Body of pancreas (tissue), 4 donors: ENCODE measurements around the gene PMM1. TPM values are rescaled to one million over a fixed set of nuclear protein-coding genes. Genes with fewer than 3 reads are reported as not detected.

ENCODE experiments used
- ATAC-seq: fragments of 150-250 bp; one replicate; pipeline ENCODE4 v1.9.1; 2016
- DNase-seq, 4 donors: peaks; one replicate each; pipeline ENCODE4 v3.0.0-alpha.2; 2019
- H3K27ac ChIP-seq, 4 donors: fragments of 200-600 bp; sonication (generic); 1 replicate in 3 of 4; 2 replicates in 1 of 4; pipeline versions ENCODE4 v1.5.1 to v1.6.1; 2016 to 2019; ENCODE audit warnings: mild to moderate bottlenecking in 1 of 4, mixed read lengths in 1 of 4, moderate library complexity in 1 of 4
- H3K27me3 ChIP-seq, 2 donors: fragments of 200-600 bp; sonication (generic); one replicate each; pipeline ENCODE4 v1.6.0; 2016; ENCODE audit warnings: mild to moderate bottlenecking in 1 of 2
- H3K36me3 ChIP-seq, 2 donors: fragments of 200-600 bp; sonication (generic); replicated peaks in 1 of 2; 2 replicates each; pipeline ENCODE4 v1.5.1; 2016; ENCODE audit warnings: low read depth in 2 of 2; ENCODE audit not compliant: insufficient read depth in 1 of 2
- H3K4me1 ChIP-seq: fragments of 200-600 bp; sonication (generic); one replicate; pipeline ENCODE4 v1.6.0; 2016
- H3K4me3 ChIP-seq, 2 donors: fragments of 200-600 bp; sonication (generic); 1 replicate in 1 of 2; 2 replicates in 1 of 2; pipeline ENCODE4 v1.5.1; 2016 to 2019
- H3K9me3 ChIP-seq, 3 donors: fragments of 200-600 bp; sonication (generic); 1 replicate in 2 of 3; 2 replicates in 1 of 3; pipeline ENCODE4 v1.5.1; 2016
- POLR2A ChIP-seq, 3 donors: fragments of 450-650 bp; IDR thresholded peaks; one replicate each; pipeline ENCODE4 v1.6.1; 2016; ENCODE audit warnings: antibody characterized with exemption in 3 of 3, mild to moderate bottlenecking in 2 of 3
- WGBS, 2 donors: methylation state at CpG; one replicate each; pipeline ENCODE4 v1.1.5; 2017; 5-methylcytosine and 5-hydroxymethylcytosine counted together
- intact Hi-C: fragments of 100-400 bp; cut with DNase I; formaldehyde crosslinking; loops from one replicate; pipeline ENCODE4 v1.15.1; 2023
- total RNA-seq, 2 donors: library from RNA; depleted of rRNA; stranded (reverse); fragments of >200 nt; gene quantifications; one replicate each; pipeline ENCODE4 v1.1.0, GENCODE V29; 2016
- TF ChIP-seq, protein P1 (sequence below), 7 experiments: fragments of 450-650 bp in 4 of 7; fragments of 200-600 bp in 3 of 7; sonication (generic) in 3 of 7; IDR thresholded peaks; one replicate each; pipeline ENCODE4 v1.5.1; 2016 to 2019; ENCODE audit warnings: antibody characterized with exemption in 7 of 7

Gene PMM1
- total RNA-seq, 2 donors from 2014 or later, result 49.3 to 54.1 TPM

- Histone ChIP-seq H3K4me1 (peaks cover 8% of the 10 kb centered on the region), H3K9me3 (no peaks in the 10 kb centered on the region), H3K4me3 (no peak overlapping the region), H3K27me3 (no peaks in the 10 kb centered on the region), H3K27ac (no peak overlapping the region), H3K36me3 (peaks cover 0 to 6% of the 10 kb centered on the region in 2 donors)
- TF ChIP-seq, protein P1, sequence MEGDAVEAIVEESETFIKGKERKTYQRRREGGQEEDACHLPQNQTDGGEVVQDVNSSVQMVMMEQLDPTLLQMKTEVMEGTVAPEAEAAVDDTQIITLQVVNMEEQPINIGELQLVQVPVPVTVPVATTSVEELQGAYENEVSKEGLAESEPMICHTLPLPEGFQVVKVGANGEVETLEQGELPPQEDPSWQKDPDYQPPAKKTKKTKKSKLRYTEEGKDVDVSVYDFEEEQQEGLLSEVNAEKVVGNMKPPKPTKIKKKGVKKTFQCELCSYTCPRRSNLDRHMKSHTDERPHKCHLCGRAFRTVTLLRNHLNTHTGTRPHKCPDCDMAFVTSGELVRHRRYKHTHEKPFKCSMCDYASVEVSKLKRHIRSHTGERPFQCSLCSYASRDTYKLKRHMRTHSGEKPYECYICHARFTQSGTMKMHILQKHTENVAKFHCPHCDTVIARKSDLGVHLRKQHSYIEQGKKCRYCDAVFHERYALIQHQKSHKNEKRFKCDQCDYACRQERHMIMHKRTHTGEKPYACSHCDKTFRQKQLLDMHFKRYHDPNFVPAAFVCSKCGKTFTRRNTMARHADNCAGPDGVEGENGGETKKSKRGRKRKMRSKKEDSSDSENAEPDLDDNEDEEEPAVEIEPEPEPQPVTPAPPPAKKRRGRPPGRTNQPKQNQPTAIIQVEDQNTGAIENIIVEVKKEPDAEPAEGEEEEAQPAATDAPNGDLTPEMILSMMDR (IDR thresholded peaks at IDR 0.05), result no peak
- no peak for TF ChIP-seq POLR2A (IDR thresholded peaks at IDR 0.05)
- ATAC-seq, result no peak
- no peak for DNase-seq
- WGBS, 2 donors, result 77 to 92% methylated on average over 3 of the region's 3 CpGs
- intact Hi-C loops, result no loop called here
Measured at GRCh38 chr22:41537203-41537602, 52.4 kb downstream of the PMM1 start.

- Histone ChIP-seq H3K27me3 (no peaks in the 10 kb centered on the region), H3K4me1 (no peaks in the 10 kb centered on the region), H3K9me3 (no peaks in the 10 kb centered on the region), H3K4me3 (no peak overlapping the region), H3K27ac (no peak overlapping the region), H3K36me3 (peaks cover 0 to 9% of the 10 kb centered on the region in 2 donors)
- ATAC-seq (no peak), DNase-seq (no peak)
- intact Hi-C loops, result no loop called here
- TF ChIP-seq, protein P1 (IDR thresholded peaks at IDR 0.05), result peak in 1 of 7 experiments; percentile 6
- TF ChIP-seq POLR2A (IDR thresholded peaks at IDR 0.05), result no peak
- 81 to 90% methylated on average over 5 of the region's 5 CpGs for whole genome bisulfite sequencing, 2 donors
Measured at GRCh38 chr22:41535244-41535643, 54.4 kb downstream of the PMM1 start.

DNA sequence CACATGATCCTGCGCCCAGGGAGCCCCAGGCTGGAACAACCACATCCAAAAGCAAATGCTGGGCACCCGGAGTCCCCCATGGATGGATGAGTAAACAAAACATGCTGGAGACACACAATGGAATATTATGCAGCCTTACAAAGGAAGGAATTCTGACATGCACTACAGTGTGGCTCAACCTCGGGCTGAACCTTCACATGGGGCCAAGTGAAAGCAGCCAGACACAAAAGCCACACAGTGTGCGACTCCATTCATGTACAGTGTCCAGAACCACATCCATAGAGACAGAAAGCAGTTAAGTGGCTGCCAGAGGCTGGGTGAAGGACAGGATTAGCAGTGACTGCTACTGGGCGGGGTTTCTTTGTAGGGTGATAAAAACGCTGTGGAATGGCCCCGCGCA lies 55.4 kb downstream of the PMM1 start:
- intact Hi-C loops, result no loop called here
- ATAC-seq, result no peak
- H3K9me3 ChIP-seq, result no peaks in the 10 kb centered on the region
- H3K27me3 ChIP-seq, result no peaks in the 10 kb centered on the region
- DNase-seq, result no peak
- H3K36me3 ChIP-seq, result peaks cover 0 to 11% of the 10 kb centered on the region in 2 donors
- H3K4me3 ChIP-seq, result no peak overlapping the region
- no peak for TF ChIP-seq POLR2A (IDR thresholded peaks at IDR 0.05)
- TF ChIP-seq, protein P1 (IDR thresholded peaks at IDR 0.05), result no peak
- no peak overlapping the region for H3K27ac ChIP-seq
- no peaks in the 10 kb centered on the region for H3K4me1 ChIP-seq
- WGBS, 2 donors, result 86 to 88% methylated on average over 6 to 8 of the region's 8 CpGs

DNA sequence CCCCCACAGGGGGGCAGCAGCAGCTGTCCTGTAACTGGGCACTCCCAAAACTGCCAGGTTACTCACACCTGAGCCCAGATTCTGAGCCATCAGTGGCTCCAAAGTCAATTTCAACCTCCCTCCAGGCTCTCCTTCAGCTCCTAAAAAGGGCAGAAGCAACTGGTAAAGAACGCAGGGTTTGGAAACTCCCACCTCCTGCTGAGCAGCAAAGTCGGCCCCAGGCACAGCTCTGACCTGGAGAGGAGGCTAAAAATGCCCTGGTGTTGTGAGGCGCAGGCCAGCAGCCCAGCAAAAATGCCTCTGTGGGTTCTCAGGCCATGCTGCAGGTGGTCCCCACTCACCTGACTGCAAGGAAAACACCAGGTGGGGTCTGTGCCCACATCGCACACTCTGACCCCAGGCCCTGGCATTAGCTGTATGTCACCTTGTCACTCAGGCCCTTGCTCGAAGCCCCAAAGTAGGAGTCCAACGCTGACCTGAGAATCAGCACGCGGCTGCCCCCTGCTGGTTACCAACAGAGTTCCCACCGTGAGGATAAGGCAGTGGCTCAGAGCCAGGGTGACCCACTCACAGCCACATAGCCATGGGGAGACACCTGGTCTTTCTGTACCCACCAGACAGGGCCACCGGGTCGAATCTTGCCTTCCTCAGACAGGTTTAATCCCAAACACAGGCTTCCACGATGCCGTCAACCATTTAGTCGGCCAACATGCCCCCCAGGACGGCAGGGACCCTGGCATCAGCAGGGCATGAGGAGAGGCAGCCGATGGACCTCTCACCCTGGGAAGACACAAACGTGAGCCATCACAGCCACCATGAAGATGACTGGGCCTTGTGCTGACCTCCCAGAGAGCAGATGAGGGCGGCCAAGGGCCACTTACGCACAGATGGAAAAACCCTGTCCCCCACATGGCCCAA lies 56.5 kb downstream of the PMM1 start:
- Histone ChIP-seq H3K27me3 (no peaks in the 10 kb centered on the region), H3K4me3 (no peak overlapping the region), H3K9me3 (no peaks in the 10 kb centered on the region), H3K4me1 (no peaks in the 10 kb centered on the region), H3K27ac (peak overlapping the region in 3 of 4 donors; percentile 14 to 45 (median 23)), H3K36me3 (peaks cover 0 to 15% of the 10 kb centered on the region in 2 donors)
- ATAC-seq, result peak; percentile 75
- TF ChIP-seq POLR2A (IDR thresholded peaks at IDR 0.05), result no peak
- TF ChIP-seq, protein P1 (IDR thresholded peaks at IDR 0.05), result peak; percentile 64 to 79 (median 69)
- intact Hi-C loops, result no loop called here
- DNase-seq, result peak; percentile 74 to 83 (median 80)
- WGBS, 2 donors, result 42 to 52% methylated on average over 8 to 19 of the region's 19 CpGs
